OCI-LY3 (cell line): ENCODE measurements around the gene PRDM11.

ENCODE experiments used
- CTCF ChIP-seq: fragments of 200-600, 300-600 bp; sonication (generic); IDR thresholded peaks from 2 replicates; pipeline ENCODE4 v1.5.1; 2014; ENCODE audit warnings: antibody characterized with exemption, low read length, low read depth
- EZH2phosphoT487 ChIP-seq: fragments of 200-600 bp; shearing (Covaris generic); IDR thresholded peaks from 2 replicates; pipeline ENCODE4 v1.6.1; 2018; ENCODE audit warnings: antibody characterized with exemption, mixed run types, low read depth

GRCh38 chr11:45107029-45107428 is 39.4 kb upstream of the PRDM11 start:
- TF ChIP-seq CTCF (no peak), EZH2phosphoT487 (no peak)
